ACC112 (cell line): ENCODE data around the gene NUP62.
A peak's percentile ranks its signal among the peaks of the same experiment; 100 is the strongest.

Experiments used
- H2AFZ ChIP-seq: fragments of 200-600 bp; sonication (generic); one replicate; pipeline ENCODE4 v1.6.0; 2017; ENCODE audit warnings: antibody characterized with exemption, low read length; ENCODE audit not compliant: unreplicated experiment
- H3K27ac ChIP-seq: fragments of 200-600 bp; sonication (generic); 2 replicates; pipeline ENCODE4 v1.5.1; 2014; ENCODE audit warnings: low read depth, mild to moderate bottlenecking, antibody characterized with exemption, low read length, moderate library complexity
- H3K27me3 ChIP-seq: fragments of 200-600 bp; sonication (generic); 2 replicates; pipeline ENCODE4 v1.6.1; 2014; ENCODE audit warnings: mild to moderate bottlenecking, antibody characterized with exemption, low read length, moderate library complexity, mixed read lengths; ENCODE audit not compliant: insufficient read depth
- H3K36me3 ChIP-seq: fragments of 200-600 bp; sonication (generic); 2 replicates; pipeline ENCODE4 v1.6.1; 2016; ENCODE audit warnings: mild to moderate bottlenecking, antibody characterized with exemption, low read length, moderate library complexity, mixed read lengths; ENCODE audit not compliant: insufficient read depth
- H3K4me1 ChIP-seq: fragments of 200-600 bp; sonication (generic); one replicate; pipeline ENCODE4 v1.6.1; 2016; ENCODE audit warnings: low read length, mixed read lengths; ENCODE audit not compliant: insufficient read depth, unreplicated experiment, control insufficient read depth
- H3K4me3 ChIP-seq: fragments of 200-600 bp; sonication (generic); 2 replicates; pipeline ENCODE4 v1.5.1; 2014; ENCODE audit warnings: mild to moderate bottlenecking, low read depth, low read length
- H3K79me2 ChIP-seq: fragments of 200-600 bp; sonication (generic); one replicate; pipeline ENCODE4 v1.6.0; 2016; ENCODE audit warnings: low read length; ENCODE audit not compliant: control insufficient read depth, unreplicated experiment, insufficient read depth

The NUP62 gene

GRCh38 chr19:49873129-49873521 is 56.2 kb downstream of the NUP62 start:
- H3K4me1 ChIP-seq: peaks cover 22% of the 10 kb centered on the region
- H3K79me2 ChIP-seq: peaks cover 19% of the 10 kb centered on the region
- no peaks in the 10 kb centered on the region for H3K27me3 ChIP-seq
- H3K36me3 ChIP-seq: no peaks in the 10 kb centered on the region
- H2AFZ ChIP-seq: no peak overlapping the region
- H3K27ac ChIP-seq: no peak overlapping the region
- no peak overlapping the region for H3K4me3 ChIP-seq

DNA sequence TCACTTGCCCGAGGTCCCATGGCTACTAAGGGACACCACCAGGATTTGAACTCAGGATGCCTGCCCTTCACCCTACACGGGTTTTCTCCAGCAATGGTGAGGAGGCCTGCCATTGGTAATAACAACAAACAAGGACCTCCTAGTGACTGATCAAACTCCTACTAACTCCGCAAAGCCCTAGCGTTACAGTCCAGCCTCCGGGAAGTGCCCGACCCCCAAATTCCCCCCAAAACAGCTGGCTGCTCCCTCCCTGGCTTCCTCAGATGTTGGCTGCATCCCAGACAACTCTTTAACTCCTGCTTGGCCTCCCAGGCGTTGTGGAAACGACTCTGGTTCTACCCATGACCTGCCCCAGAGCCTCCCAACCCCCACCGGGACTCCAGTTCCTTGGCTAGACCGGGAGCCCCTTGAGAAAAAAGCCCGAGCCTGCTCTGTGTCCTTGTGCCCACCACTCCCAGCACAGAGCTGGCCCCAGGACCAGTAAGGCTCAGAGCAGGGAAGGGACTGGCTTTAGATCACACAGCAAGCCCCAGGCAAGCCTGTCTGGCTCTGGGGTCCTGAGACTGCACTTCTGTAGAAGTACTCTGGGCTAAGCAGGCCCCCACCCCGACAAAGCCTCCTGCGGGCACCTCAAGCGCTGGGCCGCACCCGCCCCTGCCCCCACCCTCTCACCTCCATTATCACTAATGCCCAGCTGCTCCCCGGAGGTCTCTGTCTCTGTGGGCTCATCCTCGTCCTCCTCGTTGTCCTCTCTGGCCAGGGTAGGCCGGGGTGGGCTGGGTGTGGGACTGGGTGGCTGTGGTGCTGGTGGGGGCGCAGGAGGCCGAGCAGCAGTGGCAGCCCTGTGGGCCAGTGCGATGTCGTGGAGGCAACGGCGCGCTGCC is 56.8 kb downstream of the NUP62 start:
- no peaks in the 10 kb centered on the region for H3K27me3 ChIP-seq
- H3K27ac ChIP-seq: no peak overlapping the region
- H3K36me3 ChIP-seq: no peaks in the 10 kb centered on the region
- peaks cover 23% of the 10 kb centered on the region for H3K4me1 ChIP-seq
- no peak overlapping the region for H2AFZ ChIP-seq
- peaks cover 19% of the 10 kb centered on the region for H3K79me2 ChIP-seq
- no peak overlapping the region for H3K4me3 ChIP-seq

- peaks cover 22% of the 10 kb centered on the region for H3K79me2 ChIP-seq
- H2AFZ ChIP-seq: no peak overlapping the region
- no peaks in the 10 kb centered on the region for H3K27me3 ChIP-seq
- no peaks in the 10 kb centered on the region for H3K36me3 ChIP-seq
- peaks cover 23% of the 10 kb centered on the region for H3K4me1 ChIP-seq
- no peak overlapping the region for H3K27ac ChIP-seq
- no peak overlapping the region for H3K4me3 ChIP-seq
Observed at GRCh38 chr19:49871349-49871985, 57.8 kb downstream of the NUP62 start.

DNA sequence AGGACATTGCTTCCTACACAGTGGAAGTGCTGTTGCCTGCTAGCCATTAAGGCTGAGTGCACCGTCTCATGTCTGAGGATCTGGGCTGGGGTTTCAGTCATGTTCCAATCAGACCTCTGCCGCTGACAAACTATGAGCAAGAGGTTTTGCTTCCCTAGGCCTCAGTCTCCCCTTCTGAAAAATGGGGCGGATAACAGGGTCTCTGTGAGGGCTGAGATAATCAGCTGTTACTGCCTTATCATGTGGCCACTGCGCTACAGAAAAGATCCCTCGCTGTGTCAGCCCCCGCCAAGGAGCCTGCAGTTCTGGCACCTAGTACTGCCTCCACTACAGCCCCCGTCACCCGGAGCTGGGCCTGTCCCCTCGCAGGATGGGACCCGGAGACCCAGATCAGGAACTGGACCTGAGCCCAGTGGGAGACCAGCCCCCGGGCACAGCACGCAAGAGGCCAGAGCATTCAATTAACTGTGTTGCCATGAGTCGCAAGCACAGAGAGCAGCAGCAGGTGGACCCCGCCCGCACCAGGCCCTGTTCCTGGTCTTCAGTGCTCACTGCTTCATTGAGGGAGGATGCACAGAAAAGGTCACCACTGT is 58.9 kb downstream of the NUP62 start:
- H3K4me1 ChIP-seq: peaks cover 28% of the 10 kb centered on the region
- H3K27me3 ChIP-seq: no peaks in the 10 kb centered on the region
- H3K36me3 ChIP-seq: no peaks in the 10 kb centered on the region
- no peak overlapping the region for H3K27ac ChIP-seq
- no peak overlapping the region for H2AFZ ChIP-seq
- H3K79me2 ChIP-seq: peaks cover 18% of the 10 kb centered on the region
- peak overlapping the region; percentile 75 for H3K4me3 ChIP-seq

DNA sequence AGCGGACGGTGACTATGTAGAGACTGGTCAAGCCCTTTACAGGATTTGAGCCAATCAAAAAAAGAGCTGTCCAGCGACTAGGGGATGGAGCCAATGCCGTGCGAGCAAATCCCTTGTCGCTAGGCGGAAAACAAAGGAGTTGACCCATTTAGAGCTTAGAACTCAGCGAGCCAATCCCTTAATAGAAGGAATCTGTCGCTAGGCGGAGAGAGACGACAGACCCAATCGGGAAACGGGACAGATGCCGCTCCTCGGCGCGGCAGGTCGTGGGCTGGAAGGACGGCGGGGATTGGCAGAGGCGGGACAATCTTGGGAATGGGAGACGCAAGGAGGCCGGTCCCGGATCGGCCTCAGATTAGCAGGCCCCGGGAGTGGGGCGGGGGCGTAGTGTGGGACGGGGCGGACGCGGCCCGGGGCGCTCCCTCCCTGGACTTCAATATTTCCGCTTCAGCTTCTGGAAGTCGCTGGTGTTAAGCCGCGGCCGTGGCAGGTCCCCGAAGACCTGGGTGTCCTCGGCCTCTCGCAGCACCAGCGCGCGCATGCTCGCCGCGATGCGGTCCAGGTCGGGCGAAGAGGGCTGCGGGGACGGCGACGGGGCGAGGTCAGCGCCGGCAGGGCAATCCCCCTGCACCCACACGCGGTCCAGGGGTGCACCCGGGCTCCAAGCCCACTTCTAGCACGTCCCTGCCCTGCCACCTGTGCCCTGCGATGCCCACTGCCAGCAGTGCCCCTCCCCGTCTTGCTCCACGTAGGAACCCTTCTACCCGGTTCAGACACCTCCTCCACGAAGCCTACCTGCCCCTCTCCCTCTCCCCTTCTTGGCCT is 59.6 kb downstream of the NUP62 start:
- peak overlapping the region; percentile 38 for H3K27ac ChIP-seq
- H3K27me3 ChIP-seq: no peaks in the 10 kb centered on the region
- peak overlapping the region; percentile 75 for H3K4me3 ChIP-seq
- no peaks in the 10 kb centered on the region for H3K36me3 ChIP-seq
- peaks cover 19% of the 10 kb centered on the region for H3K79me2 ChIP-seq
- H2AFZ ChIP-seq: no peak overlapping the region
- peaks cover 22% of the 10 kb centered on the region for H3K4me1 ChIP-seq

GRCh38 chr19:49869009-49869483 is 60.3 kb downstream of the NUP62 start:
- Histone ChIP-seq H3K27me3 (no peaks in the 10 kb centered on the region), H3K4me1 (peaks cover 22% of the 10 kb centered on the region), H2AFZ (no peak overlapping the region), H3K4me3 (peak overlapping the region; percentile 73), H3K27ac (peak overlapping the region; percentile 37), H3K79me2 (peaks cover 20% of the 10 kb centered on the region), H3K36me3 (no peaks in the 10 kb centered on the region)

DNA sequence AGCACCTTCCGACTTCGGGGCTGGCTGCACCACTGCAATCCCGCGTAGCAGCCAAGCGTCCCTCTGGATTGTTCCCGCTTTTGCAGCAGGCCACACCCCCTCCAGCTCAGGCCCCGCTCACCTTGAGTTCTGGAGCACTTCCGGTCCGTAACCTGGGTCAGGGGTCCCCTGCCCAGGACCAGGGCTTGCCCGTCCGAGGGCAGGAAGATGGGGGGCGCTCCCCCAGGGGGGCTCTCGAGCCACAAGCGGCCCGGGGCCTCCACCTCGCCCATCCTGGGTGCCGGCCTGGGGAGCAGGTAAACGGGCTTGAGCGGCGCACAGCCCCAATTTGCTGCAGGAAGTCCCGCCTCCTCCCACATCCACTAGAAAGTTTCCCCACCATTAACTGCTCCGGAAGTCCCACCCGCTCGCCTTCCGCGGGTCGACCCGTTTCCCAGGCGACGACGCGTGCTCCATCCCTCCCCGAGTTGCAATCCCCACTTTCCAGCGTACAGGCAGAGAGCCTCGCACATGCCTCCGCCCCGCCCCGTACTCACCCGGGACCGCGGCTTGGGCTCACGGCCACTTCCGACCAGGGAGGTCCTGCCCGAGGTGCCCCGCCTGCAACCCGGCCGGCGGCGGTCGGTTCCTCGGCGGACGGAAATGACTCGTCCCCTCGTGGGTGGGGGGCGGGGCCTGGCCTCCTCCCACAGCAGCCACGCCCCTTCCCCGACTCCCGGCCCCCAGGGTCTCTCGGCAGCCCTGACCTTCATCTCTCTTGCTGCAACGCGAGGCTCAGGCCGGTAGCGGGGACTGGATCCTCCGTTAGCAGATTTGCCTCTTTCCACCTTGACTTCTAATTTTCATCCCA is 62.1 kb downstream of the NUP62 start, which contains the start of gene PNKP:
Gene PNKP, minus strand, starts transcription at position 644 of the 850 bp plus-strand sequence. Its CDS starts 372 bp downstream, at position 272.
- peak within 1 kb of the TSS; percentile 99 for H3K4me3 ChIP-seq
- no peaks in the 10 kb centered on the region for H3K27me3 ChIP-seq
- peaks cover 20% of the 10 kb centered on the region for H3K79me2 ChIP-seq
- peaks cover 22% of the 10 kb centered on the region for H3K4me1 ChIP-seq
- peak within 1 kb of the TSS; percentile 81 for H2AFZ ChIP-seq
- H3K27ac ChIP-seq: peak within 1 kb of the TSS; percentile 96
- no peaks in the 10 kb centered on the region for H3K36me3 ChIP-seq

GRCh38 chr19:49864890-49865289 is 64.4 kb downstream of the NUP62 start:
- Histone ChIP-seq H3K27ac (no peak overlapping the region), H3K4me1 (peaks cover 16% of the 10 kb centered on the region), H2AFZ (no peak overlapping the region), H3K27me3 (no peaks in the 10 kb centered on the region), H3K79me2 (peaks cover 20% of the 10 kb centered on the region), H3K36me3 (no peaks in the 10 kb centered on the region), H3K4me3 (no peak overlapping the region; the same call in 1 of the 2 replicates)

GRCh38 chr19:49863935-49864320 is 65.4 kb downstream of the NUP62 start:
- Histone ChIP-seq H3K36me3 (no peaks in the 10 kb centered on the region), H3K27me3 (no peaks in the 10 kb centered on the region), H3K27ac (no peak overlapping the region), H2AFZ (no peak overlapping the region), H3K4me1 (peaks cover 21% of the 10 kb centered on the region), H3K4me3 (no peak overlapping the region), H3K79me2 (peaks cover 20% of the 10 kb centered on the region)
